DMS 273 (cell line): ENCODE measurements around the gene ACTG1.

Source experiments
- DNase-seq: peaks from one replicate; lab custom pipeline; 2025; ENCODE audit not compliant: unreplicated experiment; lab: John Stamatoyannopoulos, UW

ACTG1 gene

DNA sequence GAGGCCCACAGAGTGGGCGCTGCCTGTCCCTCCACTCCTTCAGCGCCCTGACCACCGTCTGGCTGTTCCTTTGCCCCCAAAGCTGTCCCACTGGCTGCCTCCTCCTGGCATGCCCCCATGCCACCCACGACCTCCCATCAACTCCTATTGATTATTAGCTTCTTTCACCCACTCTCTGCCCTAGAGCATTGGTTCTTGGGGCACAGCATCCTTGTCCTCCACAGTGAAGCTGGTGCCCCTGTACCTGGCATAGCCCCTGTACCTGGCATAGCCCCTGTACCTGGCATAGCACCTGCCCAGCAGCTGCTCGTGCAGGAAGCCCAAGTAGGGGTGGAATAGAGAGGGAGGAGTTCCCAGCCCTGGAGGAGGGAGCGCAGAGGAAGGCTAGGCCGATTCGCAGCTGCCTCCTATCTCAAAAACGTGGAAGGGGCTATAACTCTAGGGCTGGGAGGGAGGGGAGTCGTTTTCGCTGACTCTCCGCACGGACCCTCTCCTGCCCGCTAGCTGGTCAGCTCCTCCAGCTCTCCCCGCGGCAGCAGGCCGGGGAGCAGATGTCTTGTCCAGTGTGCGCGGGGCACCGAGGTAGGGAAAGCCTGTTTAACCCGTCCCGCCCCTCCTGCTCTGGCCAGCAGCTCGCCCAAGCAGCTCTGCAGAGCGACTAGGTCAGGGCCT, 5.7 kb upstream of the ACTG1 start:
- no peak for DNase-seq

DNA sequence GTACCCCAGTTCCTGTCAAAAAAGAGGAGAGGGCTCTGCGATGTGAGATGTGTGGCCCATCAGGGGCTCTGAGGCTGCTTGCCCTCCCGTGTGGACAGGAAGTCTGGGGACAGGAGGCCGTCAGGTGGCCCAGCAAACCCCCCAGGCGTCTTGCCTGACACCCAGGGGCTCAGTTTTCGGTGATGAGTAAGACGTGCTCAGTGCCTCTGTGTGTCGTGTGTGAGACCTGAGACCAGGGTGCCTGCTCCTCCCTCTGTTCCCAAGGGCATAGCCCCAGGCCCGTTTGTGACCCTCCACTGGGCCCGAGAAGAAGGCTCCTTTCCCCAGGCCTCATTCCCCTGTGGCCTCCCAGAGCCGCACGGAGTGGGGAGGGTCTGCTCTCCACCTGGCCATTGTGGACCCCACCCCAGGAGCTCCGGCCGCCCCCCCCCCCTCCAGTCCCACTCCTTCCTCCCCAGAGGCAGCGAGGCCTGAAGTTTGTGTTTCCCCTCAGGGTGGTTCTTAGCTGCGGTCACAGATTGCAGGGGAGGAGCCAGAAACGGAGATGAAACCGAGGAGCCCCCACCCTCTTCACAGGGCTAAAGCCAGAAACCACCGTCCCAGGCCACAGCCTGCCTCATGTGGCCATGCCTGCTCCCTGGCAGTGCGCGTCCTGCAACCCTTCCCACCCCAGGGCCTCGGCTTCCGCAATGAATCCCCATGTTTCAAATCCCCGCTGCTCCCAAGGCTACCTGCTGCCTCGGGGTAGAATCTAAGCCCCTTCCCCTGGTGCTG, 4.9 kb upstream of the ACTG1 start:
- peak; percentile 42 for DNase-seq

DNA sequence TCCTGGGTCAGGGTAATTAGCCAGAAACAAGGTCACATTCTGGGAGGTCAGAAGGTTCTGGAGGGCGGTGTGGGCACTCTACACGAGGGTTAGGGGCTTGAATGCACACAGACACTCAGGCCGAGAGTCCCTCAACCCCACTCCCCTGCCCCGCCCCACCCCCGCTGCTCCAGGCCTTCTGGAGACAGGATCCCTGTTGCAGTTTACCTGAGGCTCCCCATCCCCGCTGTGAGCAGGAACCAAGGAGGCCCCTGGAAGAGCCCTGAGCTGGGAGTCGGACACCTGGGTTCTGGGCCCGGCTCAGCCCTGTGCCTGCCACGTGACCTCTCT, 4.4 kb upstream of the ACTG1 start:
- DNase-seq = no peak

DNA sequence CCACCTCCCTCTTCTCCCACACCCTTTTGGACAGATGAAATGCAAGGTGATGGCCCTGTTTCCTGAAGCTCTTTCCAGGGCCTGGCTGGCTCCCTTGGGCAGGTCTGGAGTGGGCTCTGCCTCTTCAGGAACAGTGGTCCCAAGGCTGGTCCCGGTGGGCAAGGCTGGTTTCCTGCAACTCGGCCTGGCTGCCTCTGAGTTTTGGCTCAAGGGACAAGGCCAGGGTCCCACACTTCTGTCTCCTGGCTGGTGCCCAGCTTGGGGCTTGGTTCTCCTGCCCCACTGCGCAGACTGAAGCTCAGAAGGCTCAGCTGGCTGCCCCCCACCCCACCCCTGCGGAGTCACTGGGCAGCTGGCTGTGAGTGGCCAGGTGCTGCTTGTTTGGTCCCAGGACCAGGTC, 3.8 kb upstream of the ACTG1 start:
- no peak for DNase-seq

DNA sequence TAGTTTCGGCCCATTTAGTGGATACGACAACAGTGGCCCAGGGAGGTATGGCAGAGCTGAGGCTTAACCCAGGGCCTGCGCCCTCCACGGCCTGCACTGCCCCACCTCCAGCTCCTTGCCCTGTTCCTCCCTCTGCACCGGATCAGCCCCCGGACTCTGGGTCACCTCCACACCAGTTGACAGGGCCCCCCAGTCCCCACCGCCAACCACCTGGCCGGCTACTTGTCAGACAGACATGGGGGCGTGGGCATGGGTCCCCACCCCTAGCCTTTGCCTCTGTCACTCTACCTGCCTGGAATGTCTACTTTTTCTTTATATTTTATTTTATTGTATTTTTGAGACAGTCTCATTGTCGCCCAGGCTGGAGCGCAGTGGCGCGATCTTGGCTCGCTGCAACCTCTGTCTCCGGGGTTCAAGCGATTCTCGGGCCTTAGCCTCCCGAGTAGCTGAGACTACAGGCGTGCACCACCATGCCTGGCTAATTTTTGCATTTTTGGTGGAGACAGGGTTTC, 3.0 kb upstream of the ACTG1 start:
- no peak for DNase-seq

DNA sequence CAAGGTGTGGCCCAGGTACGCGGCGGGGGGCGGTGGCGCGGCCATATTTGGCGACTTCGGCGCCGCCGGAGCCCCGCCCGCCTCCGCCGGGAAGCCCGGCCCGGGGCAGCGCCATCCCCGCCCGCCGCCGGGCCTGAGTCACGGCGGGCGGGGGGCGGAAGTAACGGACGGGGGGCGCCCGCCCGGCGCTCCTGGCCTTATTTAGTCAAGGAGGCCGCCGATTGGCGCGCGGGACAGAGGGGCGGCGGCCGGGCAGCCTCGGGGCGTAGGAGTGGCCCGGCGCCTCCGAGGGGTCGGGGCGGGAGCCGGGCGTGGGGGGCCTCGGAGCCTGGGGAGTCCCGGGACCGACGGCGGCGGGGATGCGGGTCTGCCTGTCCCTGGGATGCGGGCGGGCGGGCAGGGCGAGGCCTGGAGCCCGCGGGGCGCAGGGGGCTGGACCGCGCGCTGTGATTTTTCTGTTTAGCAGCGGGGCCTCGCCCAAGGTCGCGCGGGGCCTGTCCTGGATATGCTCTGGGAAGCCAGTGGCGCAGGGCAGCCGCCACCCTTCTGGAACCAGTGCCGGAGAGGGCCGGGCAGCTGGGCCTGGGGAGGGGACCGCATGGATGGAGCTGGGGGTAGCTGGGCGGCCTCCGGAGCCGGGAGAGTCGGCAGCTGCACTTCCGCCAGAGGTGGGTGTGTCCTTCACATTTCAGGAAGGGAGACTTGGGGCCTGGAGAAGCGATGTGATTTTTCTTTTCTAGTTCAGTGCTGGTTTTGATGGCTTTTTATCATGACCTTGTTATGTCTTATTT, 2.3 kb upstream of the ACTG1 start:
- DNase-seq = peak; percentile 91

DNA sequence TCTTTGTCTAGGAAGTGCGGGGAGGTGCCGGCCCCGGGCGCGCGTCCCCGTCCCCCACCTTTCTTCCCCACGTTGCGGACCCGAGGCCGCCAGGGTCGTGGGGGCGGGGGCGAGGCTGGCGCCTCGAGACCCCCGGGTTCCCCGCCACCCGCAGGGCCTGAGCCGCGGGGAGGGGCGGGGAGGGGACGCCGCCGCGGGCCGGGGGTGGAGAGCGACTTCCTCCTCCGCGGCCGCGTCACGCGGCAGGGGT, 1.8 kb upstream of the ACTG1 start:
- peak; percentile 69 for DNase-seq

DNA sequence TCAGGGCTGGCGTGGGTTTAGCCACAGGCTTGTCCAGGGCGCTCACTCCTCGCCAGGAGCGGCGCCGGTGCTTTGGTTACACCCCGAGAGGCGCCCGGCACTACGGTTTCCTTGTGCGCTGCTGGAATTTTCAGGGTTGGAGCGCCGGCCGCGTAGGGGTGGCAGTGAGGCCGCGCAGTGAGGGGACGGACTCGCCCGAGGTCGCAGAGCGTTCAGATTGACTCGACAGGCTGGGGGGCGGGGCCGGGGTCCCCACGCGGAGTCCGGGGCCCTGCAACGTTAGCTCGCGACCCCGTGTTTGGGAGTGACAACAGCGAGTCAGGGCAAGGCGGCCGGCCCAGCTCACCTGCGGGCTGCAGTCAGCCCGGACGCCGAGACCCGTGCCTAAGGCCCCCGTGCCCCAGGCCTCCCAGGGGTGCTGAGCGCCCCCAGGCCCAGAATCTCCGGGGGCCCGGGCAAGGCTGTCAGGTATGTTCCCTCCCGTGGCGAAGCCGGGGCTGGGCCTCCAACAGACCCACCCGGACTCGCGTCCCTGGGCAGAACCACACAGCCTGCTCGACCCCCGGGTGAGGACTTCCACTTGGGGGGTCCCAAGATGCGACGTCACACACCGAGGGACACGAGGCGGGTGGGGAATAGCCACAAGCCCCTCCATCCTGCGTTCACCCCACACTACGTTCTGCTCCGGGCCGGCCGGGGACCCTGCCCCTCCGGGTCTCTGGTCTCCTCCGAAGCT, 1.3 kb upstream of the ACTG1 start:
- DNase-seq = peak; percentile 71

DNA sequence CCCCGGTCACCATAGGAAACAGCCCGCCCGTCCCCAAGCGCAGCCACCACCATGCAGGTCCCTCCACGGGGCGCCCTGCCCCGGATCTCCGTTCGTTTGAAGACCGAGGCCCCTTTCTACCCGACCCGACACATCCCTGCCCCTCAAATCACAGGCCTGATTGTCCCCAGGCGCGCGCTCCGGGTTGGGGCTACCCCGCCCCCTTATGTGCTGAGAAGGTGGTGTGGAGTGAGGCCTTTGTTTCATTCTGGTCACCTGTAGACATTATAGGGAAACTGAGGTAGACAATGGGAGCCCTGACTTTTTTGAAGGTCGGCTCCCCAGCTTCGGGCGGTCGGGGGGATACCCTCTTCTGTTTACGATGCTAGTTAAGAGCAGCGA, 763 bp upstream of the ACTG1 start:
- DNase-seq = peak; percentile 81

DNA sequence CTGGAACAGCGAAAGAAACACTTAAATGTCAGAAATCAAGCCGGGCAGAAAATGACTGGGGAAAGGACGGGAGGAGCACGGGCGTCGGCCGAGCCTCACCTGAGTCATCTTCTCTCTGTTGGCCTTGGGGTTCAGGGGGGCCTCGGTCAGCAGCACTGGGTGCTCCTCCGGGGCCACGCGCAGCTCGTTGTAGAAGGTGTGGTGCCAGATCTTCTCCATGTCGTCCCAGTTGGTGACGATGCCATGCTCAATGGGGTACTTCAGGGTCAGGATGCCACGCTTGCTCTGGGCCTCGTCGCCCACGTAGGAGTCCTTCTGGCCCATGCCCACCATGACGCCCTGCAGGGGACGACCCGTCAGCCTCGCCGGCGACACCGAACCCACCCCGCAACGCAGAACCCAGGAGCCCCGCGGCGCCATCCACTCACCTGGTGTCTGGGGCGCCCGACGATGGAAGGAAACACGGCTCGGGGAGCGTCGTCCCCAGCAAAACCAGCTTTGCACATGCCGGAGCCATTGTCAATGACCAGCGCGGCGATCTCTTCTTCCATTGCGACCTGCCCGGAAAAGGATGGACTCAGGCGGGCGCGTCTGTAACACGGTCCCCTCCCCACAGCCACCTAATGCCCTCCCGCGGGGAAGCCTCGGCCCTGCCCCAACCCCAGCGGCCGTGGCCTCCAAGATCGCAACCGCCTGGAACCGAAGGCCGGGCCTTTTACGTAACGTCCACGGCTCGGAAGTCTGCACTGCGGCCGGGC, 616 bp downstream of the ACTG1 start:
- no peak for DNase-seq

DNA sequence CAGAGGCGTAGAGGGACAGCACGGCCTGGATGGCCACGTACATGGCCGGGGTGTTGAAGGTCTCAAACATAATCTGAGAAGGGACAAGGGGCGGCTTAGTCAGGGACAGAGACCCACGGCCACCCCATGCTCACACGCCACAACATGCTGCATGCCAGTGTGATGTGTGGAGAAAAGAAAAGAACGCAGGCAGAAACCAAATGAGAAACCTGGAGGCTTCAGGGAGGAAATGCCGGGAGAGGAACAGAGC, 1.1 kb downstream of the ACTG1 start:
- no peak for DNase-seq

DNA sequence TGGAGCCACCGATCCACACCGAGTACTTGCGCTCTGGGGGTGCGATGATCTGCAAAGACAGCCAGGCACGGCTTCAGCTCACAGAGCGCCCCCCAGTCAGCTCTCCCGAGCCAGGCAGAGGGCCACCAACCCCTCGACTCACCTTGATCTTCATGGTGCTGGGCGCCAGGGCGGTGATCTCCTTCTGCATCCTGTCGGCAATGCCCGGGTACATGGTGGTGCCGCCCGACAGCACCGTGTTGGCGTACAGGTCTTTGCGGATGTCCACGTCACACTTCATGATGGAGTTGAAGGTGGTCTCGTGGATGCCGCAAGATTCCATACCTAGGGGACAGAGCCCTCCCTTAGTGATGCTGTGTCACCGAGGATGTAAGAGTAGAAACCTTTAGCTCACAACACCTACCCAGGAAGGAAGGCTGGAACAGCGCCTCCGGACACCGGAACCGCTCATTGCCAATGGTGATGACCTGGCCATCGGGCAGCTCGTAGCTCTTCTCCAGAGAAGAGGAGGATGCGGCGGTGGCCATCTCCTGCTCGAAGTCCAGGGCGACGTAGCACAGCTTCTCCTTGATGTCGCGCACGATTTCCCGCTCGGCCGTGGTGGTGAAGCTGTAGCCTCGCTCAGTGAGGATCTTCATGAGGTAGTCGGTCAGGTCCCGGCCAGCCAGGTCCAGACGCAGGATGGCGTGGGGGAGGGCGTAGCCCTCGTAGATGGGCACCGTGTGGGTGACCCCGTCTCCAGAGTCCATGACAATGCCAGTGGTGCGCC, 1.6 kb downstream of the ACTG1 start:
- DNase-seq = no peak

DNA sequence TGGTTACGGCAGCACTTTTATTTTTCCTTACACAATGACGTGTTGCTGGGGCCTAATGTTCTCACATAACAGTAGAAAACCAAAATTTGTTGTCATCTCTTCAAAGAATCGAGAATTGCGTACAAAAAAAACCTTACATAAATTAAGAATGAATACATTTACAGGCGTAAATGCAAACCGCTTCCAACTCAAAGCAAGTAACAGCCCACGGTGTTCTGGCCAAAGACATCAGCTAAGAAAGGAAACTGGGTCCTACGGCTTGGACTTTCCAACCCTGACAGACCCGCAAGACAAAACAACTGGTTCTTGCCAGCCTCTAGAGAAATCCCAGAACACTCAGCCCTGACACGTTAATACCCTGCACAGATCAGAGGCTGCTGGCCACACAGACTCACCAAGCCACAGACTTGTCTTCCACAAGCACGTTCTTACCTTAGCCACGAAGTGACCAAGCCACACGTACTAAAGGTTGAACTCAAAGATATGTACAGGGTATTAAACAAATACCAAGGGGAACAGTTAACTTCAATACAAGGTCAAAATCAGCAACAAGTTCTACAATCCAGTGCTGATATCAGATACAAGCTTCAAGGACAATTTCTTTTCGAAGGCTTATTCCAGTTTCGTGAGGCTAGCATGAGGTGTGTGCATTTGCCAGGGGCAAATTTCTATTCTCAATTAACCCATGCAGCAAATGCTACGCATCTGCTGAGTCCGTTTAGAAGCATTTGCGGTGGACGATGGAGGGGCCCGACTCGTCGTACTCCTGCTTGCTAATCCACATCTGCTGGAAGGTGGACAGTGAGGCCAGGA, 2.4 kb downstream of the ACTG1 start:
- no peak for DNase-seq

DNA sequence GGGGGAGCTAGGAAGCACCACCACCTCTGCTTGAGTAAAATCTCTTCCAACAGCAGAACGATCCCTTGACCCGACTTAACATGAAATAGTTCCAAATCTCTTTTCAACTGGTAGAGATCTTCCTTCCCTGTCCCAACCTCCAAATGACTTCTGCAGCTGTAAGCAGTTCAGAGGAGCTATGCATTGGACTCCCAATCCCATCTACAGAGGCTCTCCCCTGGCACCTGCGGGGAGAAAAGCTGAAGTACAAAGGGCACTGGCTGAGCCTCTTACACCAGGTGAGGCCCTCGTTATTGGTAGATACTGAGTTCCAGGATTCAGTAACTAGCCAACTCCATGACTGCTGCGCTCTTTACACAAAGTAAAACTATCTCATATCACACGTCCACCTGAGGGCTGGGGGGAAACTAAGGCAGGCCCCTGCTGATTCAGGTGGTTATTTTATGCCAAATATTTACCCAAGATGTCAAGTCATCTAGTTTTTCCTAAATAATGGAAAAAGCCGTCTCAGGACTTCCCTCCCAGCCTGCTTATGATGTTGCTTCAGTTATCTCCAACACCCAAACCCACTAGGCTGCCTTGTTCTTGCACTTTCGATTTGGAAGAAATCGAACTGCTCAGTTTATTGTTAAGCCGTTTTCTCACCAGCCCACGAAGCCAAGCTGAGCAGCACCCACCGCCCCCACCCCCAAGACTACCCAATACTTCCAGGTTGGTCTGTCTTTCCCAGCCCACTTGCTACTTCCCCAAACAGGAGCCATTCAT, 3.2 kb downstream of the ACTG1 start:
- peak; percentile 73 for DNase-seq

DNA sequence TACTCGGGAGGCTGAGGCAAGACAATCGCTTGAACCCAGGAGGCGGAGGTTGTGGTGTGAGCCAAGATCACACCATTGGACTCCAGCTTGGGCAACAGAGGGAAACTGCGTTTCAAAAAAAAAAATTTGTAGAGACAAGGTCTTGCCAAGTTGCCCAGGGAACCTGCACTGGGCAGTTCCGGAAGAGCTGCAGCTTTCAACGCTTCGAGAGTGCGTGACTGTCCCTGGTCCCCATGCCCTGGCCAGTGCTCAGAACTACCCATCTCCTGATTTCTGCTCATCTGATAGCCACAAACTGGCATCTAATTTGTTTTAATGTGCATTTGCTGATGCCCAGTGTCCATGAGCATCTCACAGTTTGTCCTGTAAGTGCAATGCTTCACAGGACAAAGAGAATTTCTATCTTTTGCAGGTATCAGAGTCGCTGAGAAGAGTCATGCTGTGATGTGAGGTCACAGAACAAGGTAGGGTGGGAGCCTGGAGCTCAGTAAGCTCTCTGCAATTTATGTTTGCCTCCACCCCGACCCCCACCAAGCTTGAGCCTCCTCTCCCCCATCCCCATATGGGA, 3.9 kb downstream of the ACTG1 start:
- DNase-seq = peak; percentile 73

DNA sequence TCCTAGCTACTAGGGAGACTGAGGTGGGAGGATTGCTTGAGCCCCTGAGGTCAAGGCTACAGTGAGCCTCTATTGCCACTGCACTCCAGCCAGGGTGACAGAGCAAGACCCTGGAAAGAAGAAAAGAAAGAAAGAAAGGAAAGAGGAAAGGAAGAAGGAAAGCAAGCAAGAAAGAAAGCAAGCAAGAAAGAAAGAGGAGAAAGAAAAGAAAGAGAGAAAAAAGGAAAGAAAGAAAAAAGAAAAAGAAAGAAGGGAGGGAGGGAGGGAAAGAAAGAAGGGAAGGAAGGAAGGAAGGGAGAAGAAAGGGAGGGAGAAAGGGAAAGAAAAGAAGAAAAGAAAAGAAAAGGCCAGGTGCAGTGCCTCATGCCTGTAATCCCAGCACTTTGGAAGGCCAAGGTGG, 9.0 kb downstream of the ACTG1 start:
- no peak for DNase-seq

DNA sequence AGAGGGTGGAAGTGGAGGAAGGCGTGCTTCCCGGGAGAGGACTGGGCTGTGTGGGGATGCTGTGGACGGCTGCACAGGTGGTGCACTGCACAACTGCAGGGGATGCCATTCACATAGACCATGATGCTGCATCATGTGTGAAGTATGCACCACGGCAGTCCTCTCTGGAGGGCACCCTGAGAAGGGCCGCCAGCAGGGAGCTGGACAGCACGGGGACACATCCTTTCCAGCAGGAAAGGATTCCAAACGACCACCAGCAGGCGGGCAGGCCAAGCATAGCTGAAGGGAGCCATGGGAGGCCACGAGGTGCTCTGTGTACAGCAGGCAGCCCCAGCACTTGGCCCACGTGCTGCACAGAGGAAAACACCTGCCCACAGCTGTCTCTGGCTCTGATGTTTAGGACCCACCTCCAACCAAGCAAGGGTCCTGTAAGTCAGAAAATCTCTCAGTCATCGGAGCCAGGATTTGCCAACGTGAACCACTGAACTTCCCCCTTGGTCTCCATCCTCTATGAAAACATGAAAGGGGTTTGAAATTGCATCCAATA, 10.1 kb downstream of the ACTG1 start:
- no peak for DNase-seq

DNA sequence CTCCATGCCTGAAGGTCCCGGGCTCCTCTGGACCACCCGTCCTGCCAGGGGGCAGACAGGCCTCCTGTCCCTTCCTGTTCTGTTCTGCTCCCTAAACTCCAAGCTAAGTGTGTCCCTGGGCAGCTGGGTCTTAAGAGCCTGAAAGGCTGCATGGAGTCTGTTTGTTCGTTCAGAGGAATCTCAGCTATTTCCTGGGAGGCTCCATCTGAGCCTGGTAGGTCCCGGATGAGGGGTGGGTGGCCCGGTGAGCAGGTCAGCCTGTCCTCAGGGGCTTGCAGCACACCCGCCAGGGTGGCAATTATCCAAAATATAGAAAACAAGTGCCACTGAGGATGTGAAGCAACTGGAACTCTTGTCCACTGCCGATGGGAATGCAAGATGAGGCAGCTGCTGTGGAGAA, 12.6 kb downstream of the ACTG1 start:
- no peak for DNase-seq
